ENCODE data around the gene CCNJL.

GRCh38 chr5:160253441-160253840, 58.9 kb downstream of the CCNJL start:
- TF ChIP-seq, protein P1, sequence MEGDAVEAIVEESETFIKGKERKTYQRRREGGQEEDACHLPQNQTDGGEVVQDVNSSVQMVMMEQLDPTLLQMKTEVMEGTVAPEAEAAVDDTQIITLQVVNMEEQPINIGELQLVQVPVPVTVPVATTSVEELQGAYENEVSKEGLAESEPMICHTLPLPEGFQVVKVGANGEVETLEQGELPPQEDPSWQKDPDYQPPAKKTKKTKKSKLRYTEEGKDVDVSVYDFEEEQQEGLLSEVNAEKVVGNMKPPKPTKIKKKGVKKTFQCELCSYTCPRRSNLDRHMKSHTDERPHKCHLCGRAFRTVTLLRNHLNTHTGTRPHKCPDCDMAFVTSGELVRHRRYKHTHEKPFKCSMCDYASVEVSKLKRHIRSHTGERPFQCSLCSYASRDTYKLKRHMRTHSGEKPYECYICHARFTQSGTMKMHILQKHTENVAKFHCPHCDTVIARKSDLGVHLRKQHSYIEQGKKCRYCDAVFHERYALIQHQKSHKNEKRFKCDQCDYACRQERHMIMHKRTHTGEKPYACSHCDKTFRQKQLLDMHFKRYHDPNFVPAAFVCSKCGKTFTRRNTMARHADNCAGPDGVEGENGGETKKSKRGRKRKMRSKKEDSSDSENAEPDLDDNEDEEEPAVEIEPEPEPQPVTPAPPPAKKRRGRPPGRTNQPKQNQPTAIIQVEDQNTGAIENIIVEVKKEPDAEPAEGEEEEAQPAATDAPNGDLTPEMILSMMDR (IDR thresholded peaks at IDR 0.05), result no peak
- no peak for TF ChIP-seq EZH2 (IDR thresholded peaks at IDR 0.05)
